PFSK-1 (cell line): Measurements from ENCODE around the gene SHF.

Experiments
- FOXP2 ChIP-seq: optimal IDR thresholded peaks from 2 replicates; pipeline ENCODE3; 2011; ENCODE audit warnings: borderline replicate concordance, control low read depth, inconsistent platforms; ENCODE audit not compliant: insufficient read depth; ENCODE audit errors: extremely low read length, extremely low read depth
- POLR2AphosphoS5 ChIP-seq: IDR thresholded peaks from 2 replicates; pipeline ENCODE4 v1.6.1; 2012; ENCODE audit warnings: low read depth, mild to moderate bottlenecking, control low read depth, low read length, moderate library complexity
- TAF1 ChIP-seq: IDR thresholded peaks from 2 replicates; pipeline ENCODE4 v1.6.1; 2012; ENCODE audit warnings: low read length, control low read depth, borderline replicate concordance; ENCODE audit not compliant: insufficient read depth
- TF ChIP-seq, protein P1 (sequence below), 2 experiments: IDR thresholded peaks; 2 replicates each; pipeline versions ENCODE4 v1.6.1 to v1.8.0; 2011 to 2012; ENCODE audit warnings: low read depth in 2 of 2, low read length in 2 of 2, control low read depth in 1 of 2, inconsistent platforms in 1 of 2, mild to moderate bottlenecking in 1 of 2, moderate library complexity in 1 of 2; ENCODE audit not compliant: insufficient read depth in 1 of 2

DNA sequence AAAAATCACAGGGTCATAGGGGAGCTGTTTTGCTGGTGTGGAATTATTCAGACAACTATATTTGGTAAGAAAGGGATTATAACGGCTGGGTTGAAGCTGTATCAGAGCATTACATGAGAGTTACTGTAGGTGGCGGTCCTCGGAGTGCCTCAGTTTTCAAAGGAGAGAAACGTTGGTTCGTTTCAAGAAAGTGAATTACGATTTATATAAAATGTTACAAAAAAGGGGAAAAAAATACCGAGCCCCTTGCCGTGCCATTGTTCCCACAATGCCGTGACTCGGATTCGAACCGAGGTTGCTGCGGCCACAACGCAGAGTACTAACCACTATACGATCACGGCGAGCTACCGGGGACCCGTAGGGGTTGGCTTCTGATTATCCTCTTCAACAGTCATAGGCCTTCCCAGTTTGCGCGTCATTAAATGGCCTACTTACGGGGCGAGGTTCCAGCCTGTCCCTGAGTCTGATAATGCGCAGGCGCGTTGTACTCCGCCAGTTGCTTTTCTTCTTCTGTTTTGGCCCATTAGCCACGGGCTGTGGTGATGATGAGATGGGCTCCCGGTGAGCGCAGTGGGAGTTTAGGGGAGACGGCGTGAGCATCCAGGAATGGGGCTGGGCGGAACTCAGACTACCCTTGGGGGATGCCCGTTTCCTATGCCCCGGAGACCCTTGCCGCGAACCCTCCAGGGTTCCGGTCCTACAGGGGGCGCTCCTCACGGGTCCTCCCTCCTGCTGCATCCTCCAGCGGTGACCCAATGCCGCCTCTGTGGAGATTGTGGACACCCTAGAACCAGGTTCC lies 10.8 kb upstream of the SHF start:
- TF ChIP-seq, protein P1, sequence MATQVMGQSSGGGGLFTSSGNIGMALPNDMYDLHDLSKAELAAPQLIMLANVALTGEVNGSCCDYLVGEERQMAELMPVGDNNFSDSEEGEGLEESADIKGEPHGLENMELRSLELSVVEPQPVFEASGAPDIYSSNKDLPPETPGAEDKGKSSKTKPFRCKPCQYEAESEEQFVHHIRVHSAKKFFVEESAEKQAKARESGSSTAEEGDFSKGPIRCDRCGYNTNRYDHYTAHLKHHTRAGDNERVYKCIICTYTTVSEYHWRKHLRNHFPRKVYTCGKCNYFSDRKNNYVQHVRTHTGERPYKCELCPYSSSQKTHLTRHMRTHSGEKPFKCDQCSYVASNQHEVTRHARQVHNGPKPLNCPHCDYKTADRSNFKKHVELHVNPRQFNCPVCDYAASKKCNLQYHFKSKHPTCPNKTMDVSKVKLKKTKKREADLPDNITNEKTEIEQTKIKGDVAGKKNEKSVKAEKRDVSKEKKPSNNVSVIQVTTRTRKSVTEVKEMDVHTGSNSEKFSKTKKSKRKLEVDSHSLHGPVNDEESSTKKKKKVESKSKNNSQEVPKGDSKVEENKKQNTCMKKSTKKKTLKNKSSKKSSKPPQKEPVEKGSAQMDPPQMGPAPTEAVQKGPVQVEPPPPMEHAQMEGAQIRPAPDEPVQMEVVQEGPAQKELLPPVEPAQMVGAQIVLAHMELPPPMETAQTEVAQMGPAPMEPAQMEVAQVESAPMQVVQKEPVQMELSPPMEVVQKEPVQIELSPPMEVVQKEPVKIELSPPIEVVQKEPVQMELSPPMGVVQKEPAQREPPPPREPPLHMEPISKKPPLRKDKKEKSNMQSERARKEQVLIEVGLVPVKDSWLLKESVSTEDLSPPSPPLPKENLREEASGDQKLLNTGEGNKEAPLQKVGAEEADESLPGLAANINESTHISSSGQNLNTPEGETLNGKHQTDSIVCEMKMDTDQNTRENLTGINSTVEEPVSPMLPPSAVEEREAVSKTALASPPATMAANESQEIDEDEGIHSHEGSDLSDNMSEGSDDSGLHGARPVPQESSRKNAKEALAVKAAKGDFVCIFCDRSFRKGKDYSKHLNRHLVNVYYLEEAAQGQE (IDR thresholded peaks at IDR 0.05; ENCODE audit: insufficient read depth in 1 of 2, low read depth in 2 of 2, low read length in 2 of 2), result no peak
- TF ChIP-seq FOXP2 (no peak), POLR2AphosphoS5 (peak; percentile 50; the same call in 1 of the 2 replicates), TAF1 (peak; percentile 40; the same call in 1 of the 2 replicates)
